Left renal cortex interstitium (tissue), 4 donors: ENCODE data around the gene CTDP1. TPM values are rescaled to one million over a fixed set of nuclear protein-coding genes. Genes with fewer than 3 reads are reported as not detected.

Experiments
- DNase-seq, 4 donors: peaks; one replicate each; pipeline ENCODE4 v3.0.0-alpha.2; 2013; ENCODE audit warnings: low read depth in 4 of 4, low spot score in 2 of 4, missing footprints in 1 of 4
- polyA plus RNA-seq, 4 donors: library from polyadenylated mRNA; unstranded; fragments of 120-200 nt; gene quantifications; one replicate each; pipeline ENCODE4 v1.2.1, GENCODE V29; 2013; ENCODE audit not compliant: insufficient read length in 4 of 4

Gene CTDP1
- polyA plus RNA-seq, 4 donors = 11.1 to 18.0 (median 15.2) TPM

DNA sequence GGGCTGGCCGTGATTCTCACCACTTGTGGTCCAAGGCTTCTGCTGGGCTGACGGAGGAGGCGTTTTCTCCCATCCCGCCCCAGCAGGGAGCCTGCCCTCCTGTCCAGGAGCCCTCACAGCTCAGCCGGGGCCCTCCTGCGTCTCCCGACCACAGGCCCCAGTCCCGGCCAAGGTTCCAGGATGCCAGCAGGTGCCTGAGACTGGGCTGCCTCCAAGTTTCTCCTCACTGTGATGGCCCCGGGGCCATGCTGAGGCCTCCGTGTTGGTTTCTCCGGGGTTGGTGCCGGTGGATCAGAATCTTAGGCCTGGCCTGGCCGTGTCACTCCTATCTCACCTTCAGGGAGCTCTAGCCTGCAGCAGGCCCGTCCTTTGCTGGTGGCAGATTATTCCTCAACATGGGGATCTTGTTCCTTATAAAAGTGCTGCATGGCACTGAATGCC, 124.0 kb downstream of the CTDP1 start:
- no peak for DNase-seq

Other genes starting within 250 kb of the CTDP1 start
- gene KCNG2, start 118.1 kb downstream of the CTDP1 start, polyA plus RNA-seq = under 1 TPM; 0.11 to 0.55 (median 0.35) TPM